Tibial artery (tissue), 4 donors: ENCODE data around the gene RITA1.

Experiments used
- DNase-seq, 2 donors: peaks; one replicate each; pipeline ENCODE4 v3.0.0-alpha.2; 2019
- H3K27ac ChIP-seq, 2 donors: fragments of 200-600 bp; sonication (generic) in 1 of 2; 1 replicate in 1 of 2; 2 replicates in 1 of 2; pipeline ENCODE4 v1.5.1; 2018 to 2019; ENCODE audit warnings: mild to moderate bottlenecking in 1 of 2
- H3K27me3 ChIP-seq, 2 donors: fragments of 200-600 bp; sonication (generic) in 1 of 2; one replicate each; pipeline versions ENCODE4 v1.5.1 to v1.6.0; 2016 to 2019
- H3K36me3 ChIP-seq, 3 donors: fragments of 200-600 bp; sonication (generic) in 2 of 3; one replicate each; pipeline ENCODE4 v1.5.1; 2016 to 2019; ENCODE audit warnings: mild to moderate bottlenecking in 2 of 3
- H3K4me1 ChIP-seq, 4 donors: fragments of 200-600 bp; sonication (generic) in 2 of 4; 1 replicate in 3 of 4; 2 replicates in 1 of 4; pipeline ENCODE4 v1.5.1; 2016 to 2019
- H3K4me3 ChIP-seq, 2 donors: fragments of 200-600 bp; sonication (generic) in 1 of 2; 1 replicate in 1 of 2; 2 replicates in 1 of 2; pipeline ENCODE4 v1.5.1; 2018 to 2019; ENCODE audit warnings: mild to moderate bottlenecking in 2 of 2
- H3K9me3 ChIP-seq, 3 donors: fragments of 200-600 bp; sonication (generic) in 1 of 3; one replicate each; pipeline ENCODE4 v1.5.1; 2016 to 2019
- intact Hi-C: fragments of 100-400 bp; cut with DNase I; formaldehyde crosslinking; loops from one replicate; pipeline ENCODE4 v1.15.0; 2023; ENCODE audit warnings: low total_unique reads
- TF ChIP-seq, protein P1 (sequence below), 2 experiments: fragments of 200-600 bp in 1 of 2; fragments of 450-650 bp in 1 of 2; IDR thresholded peaks; one replicate each; pipeline ENCODE4 v1.5.1; 2017 to 2019; ENCODE audit warnings: antibody characterized with exemption in 2 of 2, mild to moderate bottlenecking in 1 of 2, moderate library complexity in 1 of 2

Gene RITA1

DNA sequence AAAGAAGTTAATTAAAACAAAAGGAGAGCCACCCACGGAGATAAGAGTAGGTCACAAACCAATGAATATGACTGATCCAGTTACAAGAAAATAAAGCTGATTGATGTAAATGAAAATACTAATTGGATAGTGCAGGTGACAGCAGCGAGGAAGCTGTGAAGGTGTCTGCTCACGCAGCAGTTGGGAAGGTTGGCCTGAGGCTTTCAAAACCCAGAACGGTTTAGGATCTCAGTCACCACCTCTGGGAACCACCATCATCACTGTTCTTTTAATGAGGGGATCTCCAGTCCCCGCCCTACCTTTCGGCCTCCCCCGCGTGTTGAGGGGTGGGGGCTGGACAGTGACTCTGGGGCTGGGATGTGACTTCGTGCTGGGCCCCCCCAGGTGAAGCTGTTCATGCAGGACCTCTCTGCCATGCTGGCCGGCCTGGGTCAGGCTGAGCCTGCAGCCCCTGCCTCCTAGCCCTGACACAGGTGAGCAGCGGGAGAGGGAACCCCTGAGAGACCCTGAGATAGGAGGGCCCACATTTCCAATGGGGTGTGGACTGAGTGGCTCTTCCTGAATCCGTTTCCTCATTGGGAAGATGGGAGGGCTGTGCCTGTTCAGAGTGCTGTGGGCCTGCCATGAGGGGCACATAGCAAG lies 28.2 kb upstream of the RITA1 start:
- Histone ChIP-seq H3K27ac (no peak overlapping the region), H3K27me3 (peaks cover 0 to 26% of the 10 kb centered on the region in 2 donors), H3K36me3 (peaks cover 40 to 53% (median 45%) of the 10 kb centered on the region in 3 donors), H3K4me1 (peaks cover 0 to 26% (median 17%) of the 10 kb centered on the region in 4 donors), H3K4me3 (no peak overlapping the region), H3K9me3 (no peaks in the 10 kb centered on the region)
- TF ChIP-seq, protein P1, sequence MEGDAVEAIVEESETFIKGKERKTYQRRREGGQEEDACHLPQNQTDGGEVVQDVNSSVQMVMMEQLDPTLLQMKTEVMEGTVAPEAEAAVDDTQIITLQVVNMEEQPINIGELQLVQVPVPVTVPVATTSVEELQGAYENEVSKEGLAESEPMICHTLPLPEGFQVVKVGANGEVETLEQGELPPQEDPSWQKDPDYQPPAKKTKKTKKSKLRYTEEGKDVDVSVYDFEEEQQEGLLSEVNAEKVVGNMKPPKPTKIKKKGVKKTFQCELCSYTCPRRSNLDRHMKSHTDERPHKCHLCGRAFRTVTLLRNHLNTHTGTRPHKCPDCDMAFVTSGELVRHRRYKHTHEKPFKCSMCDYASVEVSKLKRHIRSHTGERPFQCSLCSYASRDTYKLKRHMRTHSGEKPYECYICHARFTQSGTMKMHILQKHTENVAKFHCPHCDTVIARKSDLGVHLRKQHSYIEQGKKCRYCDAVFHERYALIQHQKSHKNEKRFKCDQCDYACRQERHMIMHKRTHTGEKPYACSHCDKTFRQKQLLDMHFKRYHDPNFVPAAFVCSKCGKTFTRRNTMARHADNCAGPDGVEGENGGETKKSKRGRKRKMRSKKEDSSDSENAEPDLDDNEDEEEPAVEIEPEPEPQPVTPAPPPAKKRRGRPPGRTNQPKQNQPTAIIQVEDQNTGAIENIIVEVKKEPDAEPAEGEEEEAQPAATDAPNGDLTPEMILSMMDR (IDR thresholded peaks at IDR 0.05) = no peak
- DNase-seq = no peak
- intact Hi-C loops = no loop called here

DNA sequence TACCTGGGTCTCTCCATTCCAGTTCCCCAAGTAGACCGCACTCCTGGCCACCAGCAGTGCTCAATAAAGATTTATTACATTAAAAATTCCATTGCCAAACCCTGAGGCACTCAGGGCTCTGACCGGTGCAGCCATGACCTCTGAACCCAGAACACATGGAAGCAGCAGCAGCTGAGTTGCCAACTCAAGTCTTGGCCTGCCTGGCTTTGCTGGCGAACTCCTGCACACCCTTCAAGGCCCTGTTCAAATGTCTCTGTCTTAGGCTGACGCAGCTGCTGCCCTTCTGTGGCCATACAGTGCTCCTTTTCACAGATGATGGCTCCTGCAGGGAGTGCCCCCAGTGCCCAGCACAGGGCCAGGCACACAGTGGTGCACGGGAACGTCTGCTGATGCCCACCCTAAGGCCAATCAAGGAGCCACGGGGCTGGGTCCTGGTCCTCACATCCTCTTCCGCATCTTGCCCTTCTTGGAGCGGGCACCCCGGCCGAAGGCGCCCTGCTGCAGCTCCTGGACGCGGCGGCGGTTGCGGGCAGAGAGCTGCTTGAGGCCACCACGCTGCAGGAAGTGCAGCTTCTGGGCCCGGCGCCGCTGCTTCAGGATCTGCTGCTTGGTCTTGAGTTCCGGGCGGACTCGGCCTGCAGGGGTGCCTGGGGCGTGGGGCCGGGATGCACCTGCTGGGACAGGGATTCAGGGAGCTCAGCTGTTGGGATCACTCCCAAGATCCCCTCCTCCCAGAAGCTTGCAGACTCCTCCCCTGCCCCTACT lies 26.9 kb upstream of the RITA1 start:
- H3K9me3 ChIP-seq = no peaks in the 10 kb centered on the region
- no peak overlapping the region for H3K4me3 ChIP-seq
- H3K4me1 ChIP-seq = peaks cover 0 to 14% (median 6%) of the 10 kb centered on the region in 4 donors
- peaks cover 53 to 66% (median 58%) of the 10 kb centered on the region in 3 donors for H3K36me3 ChIP-seq
- DNase-seq = no peak
- intact Hi-C loops = no loop called here
- H3K27me3 ChIP-seq = peaks cover 0 to 28% of the 10 kb centered on the region in 2 donors
- no peak overlapping the region for H3K27ac ChIP-seq
- TF ChIP-seq, protein P1 (IDR thresholded peaks at IDR 0.05) = no peak

DNA sequence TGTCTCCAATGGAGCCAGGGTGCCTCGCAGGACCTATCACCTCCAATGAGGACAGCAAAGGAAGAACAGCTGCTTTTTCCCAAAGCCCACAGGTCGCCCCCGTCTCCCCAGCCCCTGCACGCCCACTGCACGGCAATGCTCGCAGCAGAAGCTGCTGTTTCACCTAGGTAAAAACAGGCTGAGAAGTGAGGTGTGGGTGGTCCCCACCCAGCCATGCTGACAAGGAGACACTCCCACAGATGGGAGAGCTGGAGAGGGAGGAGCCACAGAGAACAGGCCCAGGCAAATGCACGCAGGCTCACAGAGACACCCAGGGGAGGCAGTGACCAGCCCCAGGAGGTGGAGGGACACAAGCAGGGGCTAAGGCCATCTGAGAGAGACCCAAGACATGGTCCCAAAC lies 25.6 kb upstream of the RITA1 start:
- Histone ChIP-seq H3K27me3 (peaks cover 0 to 18% of the 10 kb centered on the region in 2 donors), H3K36me3 (peaks cover 65 to 79% (median 71%) of the 10 kb centered on the region in 3 donors), H3K4me1 (peaks cover 0 to 3% (median under 1%) of the 10 kb centered on the region in 4 donors), H3K9me3 (no peaks in the 10 kb centered on the region), H3K27ac (no peak overlapping the region), H3K4me3 (no peak overlapping the region)
- intact Hi-C loops = loop anchor here (5.0 kb wide), 1 partner anchor 108 kb away; no protein-coding TSS in a partner anchor
- no peak for DNase-seq
- TF ChIP-seq, protein P1 (IDR thresholded peaks at IDR 0.05) = no peak

DNA sequence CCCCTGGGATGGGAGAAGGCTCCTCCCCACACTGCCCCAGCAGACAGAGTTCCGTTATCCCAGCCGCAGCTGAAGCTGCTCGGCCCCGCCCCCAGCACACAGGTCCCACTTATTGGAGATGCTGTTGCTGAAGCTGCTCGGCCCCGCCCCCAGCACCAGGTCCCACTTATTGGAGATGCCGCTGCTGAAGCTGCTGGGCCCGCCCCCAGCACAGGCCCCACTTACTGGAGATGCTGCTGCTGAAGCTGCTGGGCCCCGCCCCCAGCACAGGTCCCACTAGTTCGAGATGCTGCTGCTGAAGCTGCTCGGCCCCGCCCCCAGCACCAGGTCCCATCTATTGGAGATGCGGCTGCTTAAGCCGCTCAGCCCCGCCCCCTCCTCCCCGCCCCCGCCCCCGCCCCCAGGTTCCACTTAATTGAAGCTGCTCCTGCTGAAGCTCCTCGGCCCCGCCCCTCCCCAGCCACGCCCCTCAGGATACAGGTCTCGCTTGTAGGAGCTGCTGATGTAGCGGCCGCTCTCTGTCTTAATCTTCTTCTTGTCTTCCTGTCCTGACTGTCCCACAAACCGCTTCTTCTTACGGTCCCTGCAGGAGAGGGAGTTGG lies 24.0 kb upstream of the RITA1 start:
- intact Hi-C loops = loop anchor here (5.0 kb wide), 1 partner anchor 109 kb away; no protein-coding TSS in a partner anchor
- TF ChIP-seq, protein P1 (IDR thresholded peaks at IDR 0.05) = no peak
- H3K36me3 ChIP-seq = peaks cover 81 to 95% (median 87%) of the 10 kb centered on the region in 3 donors
- peaks cover 0 to 12% of the 10 kb centered on the region in 2 donors for H3K27me3 ChIP-seq
- H3K9me3 ChIP-seq = no peaks in the 10 kb centered on the region
- no peak overlapping the region for H3K27ac ChIP-seq
- H3K4me3 ChIP-seq = no peak overlapping the region
- H3K4me1 ChIP-seq = no peaks in the 10 kb centered on the region
- no peak for DNase-seq

- no peak overlapping the region for H3K27ac ChIP-seq
- no peak overlapping the region for H3K4me3 ChIP-seq
- peaks cover 89 to 100% (median 95%) of the 10 kb centered on the region in 3 donors for H3K36me3 ChIP-seq
- H3K9me3 ChIP-seq = no peaks in the 10 kb centered on the region
- DNase-seq = no peak
- intact Hi-C loops = loop anchor here (5.0 kb wide), 1 partner anchor 110 kb away; no protein-coding TSS in a partner anchor
- TF ChIP-seq, protein P1 (IDR thresholded peaks at IDR 0.05) = no peak
- H3K27me3 ChIP-seq = peaks cover 0 to 12% of the 10 kb centered on the region in 2 donors
- no peaks in the 10 kb centered on the region for H3K4me1 ChIP-seq
These were observed 23.2 kb upstream of the RITA1 start for GRCh38 chr12:113162102-113163029.
